CD4-positive, alpha-beta T cell treated with Interferon gamma for 1 hour (primary cell): Measurements from ENCODE around the gene SNAPC3.

Experiments used
- DNase-seq: peaks from one replicate; pipeline ENCODE4 v3.0.0-alpha.2; 2020

Gene SNAPC3

GRCh38 chr9:15492485-15493150 lies 69.9 kb downstream of the SNAPC3 start:
- DNase-seq = no peak

- DNase-seq = no peak
Measured at GRCh38 chr9:15498246-15498995, 75.7 kb downstream of the SNAPC3 start.

- no peak for DNase-seq
Measured at GRCh38 chr9:15499139-15499538, 76.5 kb downstream of the SNAPC3 start.

- no peak for DNase-seq
Measured at GRCh38 chr9:15501179-15501578, 78.5 kb downstream of the SNAPC3 start.

- DNase-seq = no peak
Measured at GRCh38 chr9:15501803-15502202, 79.1 kb downstream of the SNAPC3 start.

- no peak for DNase-seq
Measured at GRCh38 chr9:15505921-15506320, 83.2 kb downstream of the SNAPC3 start.

GRCh38 chr9:15509931-15510788 lies 87.5 kb downstream of the SNAPC3 start:
- DNase-seq = peak; percentile 60

- DNase-seq = peak; percentile 82
Measured at GRCh38 chr9:15510789-15511575, 88.3 kb downstream of the SNAPC3 start, which contains the start of gene PSIP1. TSS of gene PSIP1 (minus strand) at chr9:15510970. CDS start at chr9:15510188, 782 bp downstream.
